Neuronal stem cell (in vitro differentiated cells): Measurements from ENCODE around the gene SLC9A8.
A peak's percentile ranks its signal among the peaks of the same experiment; 100 is the strongest.

Experiments
- DNase-seq: peaks from one replicate; pipeline ENCODE4 v3.0.0-alpha.2; 2013; ENCODE audit warnings: low spot score
- H2AFZ ChIP-seq: one replicate; pipeline ENCODE4 v1.6.1; 2013; ENCODE audit warnings: mild to moderate bottlenecking, low read length, inconsistent platforms
- H2AK5ac ChIP-seq: 2 replicates; pipeline ENCODE4 v1.6.1; 2013; ENCODE audit warnings: low read depth, mild to moderate bottlenecking, inconsistent platforms, low read length, moderate library complexity, mixed read lengths
- H2BK120ac ChIP-seq: 2 replicates; pipeline ENCODE4 v1.6.1; 2013; ENCODE audit warnings: low read depth, mild to moderate bottlenecking, inconsistent platforms, low read length, moderate library complexity, mixed read lengths
- H2BK12ac ChIP-seq: one replicate; pipeline ENCODE4 v1.6.1; 2013; ENCODE audit warnings: low read length, inconsistent platforms
- H2BK15ac ChIP-seq: 2 replicates; pipeline ENCODE4 v1.6.1; 2013; ENCODE audit warnings: mild to moderate bottlenecking, low read length, inconsistent platforms, mixed read lengths
- H2BK5ac ChIP-seq: one replicate; pipeline ENCODE4 v1.6.1; 2013; ENCODE audit warnings: inconsistent platforms, mild to moderate bottlenecking, low read length, moderate library complexity
- H3K14ac ChIP-seq: one replicate; pipeline ENCODE4 v1.6.1; 2013; ENCODE audit warnings: low read length, inconsistent platforms
- H3K18ac ChIP-seq: 2 replicates; pipeline ENCODE4 v1.6.1; 2013; ENCODE audit warnings: low read length, inconsistent platforms
- H3K23ac ChIP-seq: 2 replicates; pipeline ENCODE4 v1.6.1; 2013; ENCODE audit warnings: low read depth, mild to moderate bottlenecking, mixed read lengths, low read length, inconsistent platforms; ENCODE audit not compliant: poor library complexity
- H3K27ac ChIP-seq: replicated peaks from 3 replicates; pipeline ENCODE4 v1.5.1; 2013; ENCODE audit warnings: low read length, inconsistent platforms
- H3K27me3 ChIP-seq, 3 experiments: 2 replicates each; pipeline ENCODE4 v1.6.1; 2013; ENCODE audit warnings: low read length in 3 of 3, mild to moderate bottlenecking in 2 of 3, inconsistent platforms in 1 of 3, low read depth in 1 of 3, mixed read lengths in 1 of 3, moderate library complexity in 1 of 3; ENCODE audit not compliant: control insufficient read depth in 3 of 3, insufficient read depth in 3 of 3
- H3K36me3 ChIP-seq, 2 donors: replicated peaks in 1 of 2; 2 replicates each; pipeline ENCODE4 v1.6.1; 2013; ENCODE audit warnings: low read length in 2 of 2; ENCODE audit not compliant: control insufficient read depth in 2 of 2, insufficient read depth in 2 of 2
- H3K4ac ChIP-seq: 2 replicates; pipeline ENCODE4 v1.6.1; 2013; ENCODE audit warnings: inconsistent platforms, mild to moderate bottlenecking, low read length, moderate library complexity
- H3K4me1 ChIP-seq, 2 donors: 1 replicate in 1 of 2; 2 replicates in 1 of 2; pipeline ENCODE4 v1.6.1; 2013; ENCODE audit warnings: low read length in 2 of 2, low read depth in 1 of 2; ENCODE audit not compliant: control insufficient read depth in 2 of 2, insufficient read depth in 1 of 2
- H3K4me2 ChIP-seq: one replicate; pipeline ENCODE4 v1.6.1; 2013; ENCODE audit warnings: mild to moderate bottlenecking, low read length, inconsistent platforms; ENCODE audit not compliant: insufficient read depth, poor library complexity, severe bottlenecking
- H3K4me3 ChIP-seq, 2 donors: 2 replicates each; pipeline ENCODE4 v1.5.1; 2013; ENCODE audit warnings: low read length in 2 of 2, mild to moderate bottlenecking in 2 of 2, inconsistent platforms in 1 of 2, moderate library complexity in 1 of 2
- H3K79me1 ChIP-seq: one replicate; pipeline ENCODE4 v1.6.1; 2013; ENCODE audit warnings: low read depth, mild to moderate bottlenecking, inconsistent platforms, low read length, moderate library complexity
- H3K9ac ChIP-seq: one replicate; pipeline ENCODE4 v1.6.1; 2013; ENCODE audit warnings: mild to moderate bottlenecking, low read depth, low read length, inconsistent platforms; ENCODE audit not compliant: poor library complexity
- H3K9me3 ChIP-seq, 2 donors: replicated peaks in 1 of 2; 2 replicates each; pipeline versions ENCODE3 to v1.6.1; 2013; ENCODE audit warnings: low read length in 2 of 2, mild to moderate bottlenecking in 2 of 2, inconsistent platforms in 1 of 2, low read depth in 1 of 2, mixed read lengths in 1 of 2, moderate library complexity in 1 of 2; ENCODE audit not compliant: control insufficient read depth in 2 of 2, insufficient read depth in 1 of 2
- H4K8ac ChIP-seq: one replicate; pipeline ENCODE4 v1.6.1; 2013; ENCODE audit warnings: low read depth, mild to moderate bottlenecking, inconsistent platforms, low read length, moderate library complexity
- H4K91ac ChIP-seq: one replicate; pipeline ENCODE4 v1.6.1; 2013; ENCODE audit warnings: low read length, low read depth, mild to moderate bottlenecking, inconsistent platforms; ENCODE audit not compliant: poor library complexity
- WGBS, 2 donors: extraction: QIAGEN DNeasy Blood & Tissue Kit; methylation state at CpG; one replicate each; pipeline ENCODE4 v1.1.7; 2013; ENCODE audit warnings: missing lambda C conversion rate in 2 of 2, mixed read lengths in 1 of 2; ENCODE audit not compliant: insufficient read length in 2 of 2, insufficient replicate concordance in 1 of 2; ENCODE audit errors: extremely low coverage in 2 of 2; 5-methylcytosine and 5-hydroxymethylcytosine counted together

The SLC9A8 gene

GRCh38 chr20:49854190-49854875, 41.7 kb downstream of the SLC9A8 start:
- H3K36me3 ChIP-seq: peaks cover 2 to 39% of the 10 kb centered on the region in 2 donors
- DNase-seq: no peak
- peak overlapping the region; percentile 63 for H3K14ac ChIP-seq

GRCh38 chr20:49856904-49857303, 44.3 kb downstream of the SLC9A8 start:
- Histone ChIP-seq H3K14ac (no peak overlapping the region), H3K18ac (no peak overlapping the region), H3K9ac (no peak overlapping the region), H4K8ac (no peak overlapping the region), H3K36me3 (peaks cover 2 to 31% of the 10 kb centered on the region in 2 donors), H2BK15ac (no peak overlapping the region), H2BK12ac (no peak overlapping the region), H2BK5ac (no peak overlapping the region), H3K4me2 (no peak overlapping the region), H3K9me3 (no peaks in the 10 kb centered on the region), H3K4me1 (peaks cover 0 to 24% of the 10 kb centered on the region in 2 donors), H3K27me3 (no peaks in the 10 kb centered on the region), H4K91ac (no peak overlapping the region), H3K4ac (no peak overlapping the region), H2AFZ (no peak overlapping the region), H3K27ac (no peak overlapping the region), H3K4me3 (no peak overlapping the region), H3K79me1 (no peaks in the 10 kb centered on the region), H3K23ac (no peak overlapping the region), H2AK5ac (no peak overlapping the region), H2BK120ac (no peak overlapping the region)
- no peak for DNase-seq
- no CpG with 5 or more reads among the region's 3 CpGs for WGBS, 2 donors

More at GRCh38 chr20:49854190-49854875, 41.7 kb downstream of the SLC9A8 start:
- Histone ChIP-seq H2BK5ac (no peak overlapping the region), H2BK12ac (no peak overlapping the region), H2AFZ (no peak overlapping the region), H3K27me3 (no peaks in the 10 kb centered on the region), H3K27ac (no peak overlapping the region), H2AK5ac (no peak overlapping the region), H3K4me3 (no peak overlapping the region), H3K23ac (peak overlapping the region; percentile 14), H3K9ac (no peak overlapping the region), H2BK15ac (no peak overlapping the region), H3K79me1 (no peaks in the 10 kb centered on the region), H3K4me2 (no peak overlapping the region), H3K4ac (no peak overlapping the region), H4K91ac (no peak overlapping the region), H3K4me1 (peaks cover 3 to 39% of the 10 kb centered on the region in 2 donors), H3K9me3 (no peaks in the 10 kb centered on the region), H4K8ac (no peak overlapping the region), H3K18ac (no peak overlapping the region), H2BK120ac (no peak overlapping the region)
- WGBS, 2 donors: no CpG with 5 or more reads among the region's 10 CpGs

GRCh38 chr20:49858076-49858585, 45.5 kb downstream of the SLC9A8 start:
- H3K23ac ChIP-seq: no peak overlapping the region
- peaks cover 0 to 19% of the 10 kb centered on the region in 2 donors for H3K4me1 ChIP-seq
- H3K9ac ChIP-seq: no peak overlapping the region
- H2BK15ac ChIP-seq: no peak overlapping the region
- no peak overlapping the region for H3K27ac ChIP-seq
- no peak overlapping the region for H3K4me3 ChIP-seq
- no peaks in the 10 kb centered on the region for H3K9me3 ChIP-seq
- WGBS, 2 donors: no CpG with 5 or more reads among the region's 2 CpGs
- no peak overlapping the region for H4K91ac ChIP-seq
- no peak overlapping the region for H3K4me2 ChIP-seq
- DNase-seq: no peak
- H2AFZ ChIP-seq: no peak overlapping the region
- H2AK5ac ChIP-seq: no peak overlapping the region
- H3K14ac ChIP-seq: no peak overlapping the region
- H2BK12ac ChIP-seq: no peak overlapping the region
- peaks cover 2 to 31% of the 10 kb centered on the region in 2 donors for H3K36me3 ChIP-seq
- no peak overlapping the region for H3K4ac ChIP-seq
- H4K8ac ChIP-seq: no peak overlapping the region
- no peaks in the 10 kb centered on the region for H3K27me3 ChIP-seq
- no peak overlapping the region for H2BK5ac ChIP-seq
- no peaks in the 10 kb centered on the region for H3K79me1 ChIP-seq
- no peak overlapping the region for H2BK120ac ChIP-seq
- no peak overlapping the region for H3K18ac ChIP-seq

- Histone ChIP-seq H3K14ac (no peak overlapping the region), H3K79me1 (no peaks in the 10 kb centered on the region), H3K18ac (no peak overlapping the region), H3K4me3 (no peak overlapping the region), H2AK5ac (no peak overlapping the region), H3K9me3 (no peaks in the 10 kb centered on the region), H3K4me1 (peaks cover 0 to 10% of the 10 kb centered on the region in 2 donors), H3K27me3 (no peaks in the 10 kb centered on the region), H3K23ac (no peak overlapping the region), H3K4ac (no peak overlapping the region), H3K36me3 (peaks cover 2 to 33% of the 10 kb centered on the region in 2 donors), H2BK15ac (no peak overlapping the region), H2BK120ac (no peak overlapping the region), H3K9ac (no peak overlapping the region), H3K4me2 (no peak overlapping the region), H4K91ac (no peak overlapping the region), H2BK5ac (no peak overlapping the region), H3K27ac (no peak overlapping the region), H4K8ac (no peak overlapping the region), H2AFZ (no peak overlapping the region), H2BK12ac (no peak overlapping the region)
- no peak for DNase-seq
- no CpG with 5 or more reads among the region's 6 CpGs for whole genome bisulfite sequencing, 2 donors
These were observed 46.4 kb downstream of the SLC9A8 start for GRCh38 chr20:49859011-49859410.
